ENCODE measurements around the gene OAS1. TPM values are rescaled to one million over a fixed set of nuclear protein-coding genes. Genes with fewer than 3 reads are reported as not detected.

OAS1 gene
- total and polyA plus RNA-seq, 2 of the 8 experiments (the other 6 are each of a cell fraction or from before 2014, with no cell fraction given), result 0.23 TPM; not detected in 1

- Histone ChIP-seq H3K79me1 (ENCODE audit: low read depth, low read length) (no peaks in the 10 kb centered on the region), H2AFZ (ENCODE audit: low read length) (no peak overlapping the region), H3K79me2 (ENCODE audit: control insufficient read depth in 1 of 2, insufficient read depth in 2 of 2, low read length in 2 of 2) (no peaks in the 10 kb centered on the region), H3K14ac (ENCODE audit: insufficient read length) (no peak overlapping the region), H3K23ac (ENCODE audit: insufficient read length) (no peak overlapping the region), H3K23me2 (ENCODE audit: low read depth, low read length) (no peaks in the 10 kb centered on the region), H3K4ac (replicated peaks; ENCODE audit: insufficient read length, low read depth, low read length) (no peak overlapping the region), H3K27me3 (replicated peaks in 1 of 4; ENCODE audit: control insufficient read depth in 3 of 4, extremely low read depth in 1 of 4, insufficient read depth in 3 of 4, low read length in 3 of 4) (no peaks in the 10 kb centered on the region), H3K4me3 (ENCODE audit: extremely low read depth in 1 of 4, insufficient read depth in 2 of 4, low read depth in 3 of 4, low read length in 4 of 4) (no peak overlapping the region), H3K18ac (ENCODE audit: extremely low read depth, low read length) (no peak overlapping the region), H3K9ac (replicated peaks in 1 of 4; ENCODE audit: extremely low read depth in 1 of 4, low read depth in 3 of 4, low read length in 3 of 4) (no peak overlapping the region), H4K5ac (ENCODE audit: insufficient read length, low read depth, low read length) (no peak overlapping the region), H2BK120ac (replicated peaks; ENCODE audit: low read depth, low read length) (no peak overlapping the region), H2BK5ac (ENCODE audit: low read depth, low read length) (no peak overlapping the region), H2BK15ac (ENCODE audit: low read length) (no peak overlapping the region), H4K8ac (ENCODE audit: extremely low read depth, insufficient read depth, low read length) (no peak overlapping the region), H4K20me1 (replicated peaks in 1 of 2; ENCODE audit: control insufficient read depth in 1 of 2, insufficient read depth in 2 of 2, low read length in 2 of 2) (no peaks in the 10 kb centered on the region), H2BK12ac (ENCODE audit: low read depth, low read length) (no peak overlapping the region), H3K27ac (ENCODE audit: low read depth, low read length) (no peak overlapping the region), H2BK20ac (ENCODE audit: low read length) (no peak overlapping the region), H3K4me1 (replicated peaks in 1 of 4; ENCODE audit: control insufficient read depth in 3 of 4, insufficient read depth in 4 of 4, low read length in 3 of 4) (peaks cover 0 to 5% (median 0%) of the 10 kb centered on the region in 4 experiments; a peak in 2 of 7 replicates), H4K91ac (replicated peaks; ENCODE audit: insufficient read length, low read length) (no peak overlapping the region), H3K9me3 (ENCODE audit: insufficient read depth in 2 of 2, low read depth in 1 of 2, low read length in 1 of 2) (peaks cover 0 to 12% of the 10 kb centered on the region in 2 experiments; a peak in 2 of 4 replicates), H2AK5ac (ENCODE audit: low read depth, low read length) (no peak overlapping the region), H3K4me2 (ENCODE audit: insufficient read depth in 1 of 2, low read depth in 2 of 2, low read length in 2 of 2) (no peak overlapping the region), H3K56ac (replicated peaks; ENCODE audit: insufficient read length, low read depth, low read length) (no peak overlapping the region), H3K36me3 (ENCODE audit: control insufficient read depth in 2 of 4, insufficient read depth in 4 of 4, low read length in 3 of 4) (no peaks in the 10 kb centered on the region)
- POLR2A ChIA-PET (ENCODE audit: partially characterized antibody), result no interaction called here
- WGBS, 2 experiments (ENCODE audit: extremely low coverage in 1 of 2, insufficient coverage in 1 of 2, insufficient read length in 1 of 2, insufficient replicate concordance in 2 of 2, low coverage in 1 of 2, low lambda C conversion rate in 2 of 2, missing lambda C conversion rate in 1 of 2), result 95% methylated on average over 3 of the region's 3 CpGs; no CpG with 5 or more reads in 1 of the 2 experiments
- CTCF ChIA-PET (ENCODE audit: partially characterized antibody), result interaction anchor here (0.9 to 1.8 kb wide), 6 partner anchors 8 to 78 kb away, joined by 3 to 7 read pairs (median 3); partner anchors contain the start of gene OAS3
- TF ChIP-seq CHD2 (IDR thresholded peaks at IDR 0.05; ENCODE audit: low read length), result no peak
- no peak for TF ChIP-seq RFX5 (IDR thresholded peaks at IDR 0.05; ENCODE audit: borderline replicate concordance, low read depth, low read length)
- TF ChIP-seq EGR1 (IDR thresholded peaks at IDR 0.05; ENCODE audit: borderline replicate concordance, low read depth, low read length), result no peak
- no peak for TF ChIP-seq KDM1A (IDR thresholded peaks at IDR 0.05; ENCODE audit: borderline replicate concordance, low read length)
- TF ChIP-seq SP2 (IDR thresholded peaks at IDR 0.05; ENCODE audit: low read length), result no peak
- no peak for TF ChIP-seq POLR2A (IDR thresholded peaks at IDR 0.05; ENCODE audit: control extremely low read depth in 1 of 2, low read depth in 2 of 2, low read length in 2 of 2)
- TF ChIP-seq E2F6 (IDR thresholded peaks at IDR 0.05), result no peak
- no peak for TF ChIP-seq GTF2F1 (IDR thresholded peaks at IDR 0.05; ENCODE audit: borderline replicate concordance, low read depth, low read length)
- TF ChIP-seq MAX (IDR thresholded peaks at IDR 0.05), result no peak
- no peak for TF ChIP-seq JUN (IDR thresholded peaks at IDR 0.05; ENCODE audit: low read depth, low read length)
- DNase-seq (ENCODE audit: low read depth in 1 of 2, low spot score in 2 of 2), result no peak
- no peak for FAIRE-seq
Measured at GRCh38 chr12:112929715-112930114, 23.0 kb downstream of the OAS1 start.
